Fibroblast of mammary gland (primary cell): Measurements from ENCODE around the gene CHD5.
A peak's percentile ranks its signal among the peaks of the same experiment; 100 is the strongest.

Experiments
- DNase-seq: peaks from one replicate; pipeline ENCODE4 v3.0.0-alpha.2; 2010; ENCODE audit warnings: low read depth
- H3K4me3 ChIP-seq: 2 replicates; pipeline ENCODE4 v1.5.1; 2011; ENCODE audit warnings: low read depth, mild to moderate bottlenecking, low read length, moderate library complexity; ENCODE audit not compliant: control insufficient read depth
- CTCF ChIP-seq: conservative IDR thresholded peaks from 2 replicates; pipeline ENCODE4 v1.5.1; 2011; ENCODE audit warnings: low read depth, low read length, inconsistent platforms; ENCODE audit not compliant: control insufficient read depth, insufficient read depth

The CHD5 gene

GRCh38 chr1:6185635-6186382 is 5.7 kb upstream of the CHD5 start:
- H3K4me3 ChIP-seq, result no peak overlapping the region
- DNase-seq, result peak; percentile 57
- TF ChIP-seq CTCF, result peak; percentile 51

DNA sequence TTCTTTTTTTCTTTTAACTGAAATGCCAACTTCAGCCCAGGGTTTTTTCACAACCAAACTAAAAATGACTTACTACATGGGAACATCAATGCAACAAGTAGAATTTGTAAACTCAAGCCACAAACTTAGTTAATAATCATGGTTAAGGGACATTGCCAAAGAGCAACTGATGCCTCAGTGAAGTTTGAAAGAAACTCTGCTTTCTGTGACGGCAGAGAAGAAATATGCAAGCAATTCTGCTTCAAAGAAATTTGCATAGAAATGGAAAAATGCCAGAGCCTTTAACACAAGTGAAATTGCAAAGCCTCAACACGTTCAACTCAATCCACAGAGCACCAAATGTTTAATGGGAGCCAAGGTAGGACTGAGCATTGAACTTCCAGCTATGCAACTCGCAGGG is 5.0 kb upstream of the CHD5 start:
- no peak for TF ChIP-seq CTCF
- peak; percentile 45 for DNase-seq
- no peak overlapping the region for H3K4me3 ChIP-seq

- TF ChIP-seq CTCF, result no peak
- H3K4me3 ChIP-seq, result no peak overlapping the region
- peak; percentile 23 for DNase-seq
Observed at GRCh38 chr1:6184083-6184783, 4.1 kb upstream of the CHD5 start.

DNA sequence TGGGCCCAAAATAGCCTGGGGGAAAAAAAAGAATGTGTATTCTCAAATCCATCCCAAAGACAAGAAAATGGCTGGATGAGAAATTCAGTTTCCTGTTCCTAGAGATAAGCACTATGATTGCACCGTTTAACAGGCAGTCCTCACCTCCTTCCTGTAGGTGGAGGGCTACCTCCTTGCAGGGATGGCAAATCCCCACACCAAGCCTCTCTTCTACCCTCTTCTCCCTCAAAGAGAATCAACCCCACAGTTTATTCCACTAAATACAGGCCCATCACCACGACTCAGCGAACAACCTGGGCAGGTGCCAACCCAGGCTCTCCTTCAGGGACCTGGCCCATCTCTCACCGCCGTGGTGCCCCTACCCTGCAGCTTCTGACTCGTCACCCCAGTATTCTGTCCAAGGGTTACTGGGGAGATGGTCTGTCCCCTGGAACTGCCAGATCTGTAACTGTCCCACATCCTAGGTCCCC is 3.4 kb upstream of the CHD5 start:
- TF ChIP-seq CTCF, result no peak
- no peak overlapping the region for H3K4me3 ChIP-seq

GRCh38 chr1:6181347-6181770 is 1.2 kb upstream of the CHD5 start:
- TF ChIP-seq CTCF, result no peak
- H3K4me3 ChIP-seq, result no peak overlapping the region
- DNase-seq, result no peak

More for the DNA sequence above, 3.4 kb upstream of the CHD5 start:
- DNase-seq, result no peak

GRCh38 chr1:6180707-6181311 is 688 bp upstream of the CHD5 start:
- H3K4me3 ChIP-seq, result no peak overlapping the region
- DNase-seq, result no peak
- no peak for TF ChIP-seq CTCF
